ENCODE data around the gene GEMIN4. TPM values are rescaled to one million over a fixed set of nuclear protein-coding genes. Genes with fewer than 3 reads are reported as not detected.
A peak's percentile ranks its signal among the peaks of the same experiment; 100 is the strongest.
"Not testable (repeated sequence)": the region's sequence is repeated elsewhere in the genome, so short reads cannot be mapped to it uniquely, and the experiment has no call there.

The GEMIN4 gene
- total RNA-seq, 4 donors from 2014 or later: 8.4 to 49.5 (median 16.8) TPM

DNA sequence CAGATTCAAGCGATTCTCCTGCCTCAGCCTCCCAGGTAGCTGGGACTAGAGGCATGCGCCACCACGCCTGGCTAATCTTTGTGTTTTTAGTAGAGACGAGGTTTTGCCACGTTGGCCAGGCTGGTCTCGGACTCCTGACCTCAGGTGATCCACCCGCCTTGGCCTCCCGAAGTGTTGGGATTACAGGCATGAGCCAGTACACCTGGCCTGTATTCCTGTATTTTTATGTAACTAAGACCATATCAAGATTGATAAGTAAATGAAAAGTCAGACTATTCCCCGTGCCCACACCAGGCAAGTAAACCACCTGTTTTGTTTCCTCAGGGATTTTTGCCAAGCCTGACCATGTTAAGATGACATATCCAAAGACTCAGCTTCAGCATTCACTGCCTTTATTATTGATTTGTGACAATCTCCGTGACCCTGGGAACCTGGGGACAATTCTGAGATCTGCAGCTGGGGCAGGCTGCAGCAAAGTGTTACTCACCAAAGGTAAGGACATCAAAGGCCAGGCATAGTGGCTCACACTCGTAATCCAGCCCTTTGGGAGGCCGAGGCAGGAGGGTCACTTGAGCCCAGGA, 35.7 kb upstream of the GEMIN4 start:
- H3K27me3 ChIP-seq: no peaks in the 10 kb centered on the region
- no peak overlapping the region for H3K27ac ChIP-seq
- H3K36me3 ChIP-seq: peaks cover 0 to 42% (median 0%) of the 10 kb centered on the region in 3 donors
- H3K9me3 ChIP-seq: no peaks in the 10 kb centered on the region
- no peak overlapping the region for H3K4me3 ChIP-seq
- DNase-seq: no peak
- TF ChIP-seq, protein P1, sequence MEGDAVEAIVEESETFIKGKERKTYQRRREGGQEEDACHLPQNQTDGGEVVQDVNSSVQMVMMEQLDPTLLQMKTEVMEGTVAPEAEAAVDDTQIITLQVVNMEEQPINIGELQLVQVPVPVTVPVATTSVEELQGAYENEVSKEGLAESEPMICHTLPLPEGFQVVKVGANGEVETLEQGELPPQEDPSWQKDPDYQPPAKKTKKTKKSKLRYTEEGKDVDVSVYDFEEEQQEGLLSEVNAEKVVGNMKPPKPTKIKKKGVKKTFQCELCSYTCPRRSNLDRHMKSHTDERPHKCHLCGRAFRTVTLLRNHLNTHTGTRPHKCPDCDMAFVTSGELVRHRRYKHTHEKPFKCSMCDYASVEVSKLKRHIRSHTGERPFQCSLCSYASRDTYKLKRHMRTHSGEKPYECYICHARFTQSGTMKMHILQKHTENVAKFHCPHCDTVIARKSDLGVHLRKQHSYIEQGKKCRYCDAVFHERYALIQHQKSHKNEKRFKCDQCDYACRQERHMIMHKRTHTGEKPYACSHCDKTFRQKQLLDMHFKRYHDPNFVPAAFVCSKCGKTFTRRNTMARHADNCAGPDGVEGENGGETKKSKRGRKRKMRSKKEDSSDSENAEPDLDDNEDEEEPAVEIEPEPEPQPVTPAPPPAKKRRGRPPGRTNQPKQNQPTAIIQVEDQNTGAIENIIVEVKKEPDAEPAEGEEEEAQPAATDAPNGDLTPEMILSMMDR (IDR thresholded peaks at IDR 0.05): no peak
- peaks cover 0 to 19% (median 3%) of the 10 kb centered on the region in 4 donors for H3K4me1 ChIP-seq

DNA sequence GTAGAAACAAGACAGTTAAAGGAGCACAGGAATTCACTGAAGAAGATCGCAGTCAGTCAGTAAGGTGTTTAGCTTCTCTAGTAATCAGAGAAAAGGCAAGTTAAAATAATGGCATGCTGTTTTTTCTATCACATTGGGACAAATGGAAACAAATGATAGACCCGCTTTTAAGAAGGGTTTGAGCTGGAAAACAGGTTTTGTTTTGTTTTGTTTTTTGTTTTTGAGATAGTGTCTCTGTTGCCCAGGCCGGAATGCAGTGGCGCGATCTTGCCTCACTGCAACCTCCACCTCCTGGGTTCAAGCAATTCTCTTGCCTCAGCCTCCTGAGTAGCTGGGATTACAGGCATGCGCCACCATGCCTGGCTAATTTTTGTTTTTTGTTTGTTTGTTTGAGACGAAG, 33.8 kb upstream of the GEMIN4 start:
- DNase-seq, H3K4me3 ChIP-seq, H3K27ac ChIP-seq, H3K9me3 ChIP-seq, H3K27me3 ChIP-seq: not testable (repeated sequence)
- peaks cover 0 to 25% (median 8%) of the 10 kb centered on the region in 4 donors for H3K4me1 ChIP-seq
- peaks cover 0 to 29% (median 0%) of the 10 kb centered on the region in 3 donors for H3K36me3 ChIP-seq

DNA sequence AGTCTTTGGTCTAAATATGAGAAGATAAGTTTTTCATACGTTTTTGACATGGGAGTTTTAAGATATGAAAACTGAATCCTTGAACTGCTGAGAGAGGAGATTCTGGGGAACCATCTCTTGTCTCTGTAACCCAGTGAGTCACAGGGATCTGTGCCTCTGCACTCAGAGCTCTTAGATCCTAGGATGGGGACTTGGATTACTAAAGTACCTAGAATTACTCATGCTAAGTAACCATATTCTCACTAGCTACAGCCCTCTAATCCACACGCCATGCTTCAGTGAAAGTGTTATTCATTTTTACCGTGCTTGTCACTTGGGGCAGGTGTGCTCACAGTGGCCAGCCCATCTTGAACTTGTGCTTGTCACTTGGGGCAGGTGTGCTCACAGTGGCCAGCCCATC, 32.1 kb upstream of the GEMIN4 start:
- TF ChIP-seq, protein P1 (IDR thresholded peaks at IDR 0.05): no peak
- no peak for TF ChIP-seq POLR2A (IDR thresholded peaks at IDR 0.05)
- H3K27me3 ChIP-seq: no peaks in the 10 kb centered on the region
- peaks cover 0 to 25% (median 8%) of the 10 kb centered on the region in 4 donors for H3K4me1 ChIP-seq
- no peak overlapping the region for H3K4me3 ChIP-seq
- peaks cover 0 to 17% (median 0%) of the 10 kb centered on the region in 3 donors for H3K36me3 ChIP-seq
- no peaks in the 10 kb centered on the region for H3K9me3 ChIP-seq
- DNase-seq: no peak
- H3K27ac ChIP-seq: no peak overlapping the region

DNA sequence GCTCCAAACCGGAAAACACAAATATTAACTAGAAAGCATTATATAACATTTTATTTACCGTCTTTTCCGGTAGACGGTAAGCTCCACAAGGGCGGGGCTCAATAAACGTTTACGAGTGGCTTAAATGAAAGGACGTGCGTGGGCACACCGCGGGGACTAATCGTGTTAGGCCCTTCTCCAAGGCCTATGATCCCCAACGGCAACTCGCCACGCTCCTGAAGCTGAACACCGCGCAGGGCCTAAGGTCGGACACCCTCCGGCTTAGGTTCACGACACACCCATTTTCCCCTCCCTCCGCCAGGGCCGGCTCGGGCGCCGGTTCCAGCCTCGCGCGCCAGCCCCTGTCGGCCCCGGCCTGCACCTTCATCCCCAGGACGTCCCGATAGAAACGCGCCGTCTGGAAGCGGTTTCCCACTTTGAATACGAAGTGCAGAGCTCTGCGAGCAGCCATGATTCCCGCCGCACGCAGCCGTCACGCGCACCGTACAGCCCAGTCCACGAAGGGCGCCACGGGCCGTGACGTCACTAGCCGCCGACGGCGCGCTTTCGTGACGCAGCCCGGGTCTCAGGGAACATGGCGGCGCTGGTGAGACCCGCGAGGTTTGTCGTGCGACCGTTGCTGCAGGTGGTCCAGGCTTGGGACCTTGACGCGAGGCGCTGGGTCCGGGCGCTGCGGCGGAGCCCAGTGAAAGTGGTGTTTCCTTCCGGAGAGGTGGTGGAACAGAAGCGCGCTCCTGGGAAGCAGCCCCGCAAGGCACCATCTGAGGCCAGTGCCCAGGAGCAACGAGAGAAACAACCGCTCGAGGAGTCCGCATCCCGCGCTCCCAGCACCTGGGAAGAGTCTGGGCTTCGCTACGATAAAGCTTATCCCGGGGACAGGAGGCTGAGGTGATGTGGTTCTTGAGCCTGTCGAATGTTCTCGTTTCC, 30.0 kb upstream of the GEMIN4 start, which contains the start of the genes GLOD4 and MRM3:
Gene GLOD4, minus strand, starts transcription at position 476 of the 927 bp plus-strand sequence. Its CDS starts 25 bp downstream, at position 451.
Gene MRM3, plus strand, starts transcription at position 549 of the 927 bp plus-strand sequence. Its CDS starts 26 bp downstream, at position 575.
- peak within 1 kb of the TSS; percentile 65 to 98 (median 82) for H3K4me3 ChIP-seq
- peaks cover 0 to 25% (median 8%) of the 10 kb centered on the region in 4 donors for H3K4me1 ChIP-seq
- no peaks in the 10 kb centered on the region for H3K27me3 ChIP-seq
- H3K9me3 ChIP-seq: no peaks in the 10 kb centered on the region
- H3K36me3 ChIP-seq: peaks cover 0 to 18% (median 0%) of the 10 kb centered on the region in 3 donors
- peak; percentile 68 to 71 for TF ChIP-seq POLR2A (IDR thresholded peaks at IDR 0.05)
- TF ChIP-seq, protein P1 (IDR thresholded peaks at IDR 0.05): peak in 4 of 6 experiments; percentile 12 to 49 (median 43)
- peak within 1 kb of the TSS; percentile 75 to 95 (median 84) for H3K27ac ChIP-seq
- peak; percentile 94 to 98 (median 96) for DNase-seq

DNA sequence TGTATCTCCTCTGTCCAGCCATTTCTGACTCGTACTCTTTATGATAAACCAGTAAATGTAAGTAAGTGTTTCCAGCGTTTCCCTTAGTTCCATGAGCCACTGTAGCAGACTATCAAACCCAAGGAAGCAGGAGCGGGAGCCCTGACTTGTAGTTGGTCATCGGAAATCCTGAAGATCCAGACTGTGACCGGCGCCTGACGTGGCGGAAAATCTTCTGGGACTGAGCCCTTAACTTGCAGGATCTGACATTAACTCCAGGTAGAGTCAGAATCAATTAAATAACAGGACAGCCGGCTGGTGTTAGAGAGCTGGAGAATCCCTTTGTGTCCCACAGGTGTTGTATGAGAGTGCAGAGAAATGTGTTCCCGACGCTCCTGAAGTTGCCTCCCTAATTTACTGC, 26.0 kb upstream of the GEMIN4 start:
- H3K27ac ChIP-seq: no peak overlapping the region
- no peak overlapping the region for H3K4me3 ChIP-seq
- peaks cover 0 to 58% (median 0%) of the 10 kb centered on the region in 3 donors for H3K36me3 ChIP-seq
- H3K27me3 ChIP-seq: no peaks in the 10 kb centered on the region
- H3K4me1 ChIP-seq: peaks cover 0 to 10% (median 6%) of the 10 kb centered on the region in 4 donors
- no peak for TF ChIP-seq POLR2A (IDR thresholded peaks at IDR 0.05)
- TF ChIP-seq, protein P1 (IDR thresholded peaks at IDR 0.05): no peak
- no peaks in the 10 kb centered on the region for H3K9me3 ChIP-seq
- DNase-seq: no peak

DNA sequence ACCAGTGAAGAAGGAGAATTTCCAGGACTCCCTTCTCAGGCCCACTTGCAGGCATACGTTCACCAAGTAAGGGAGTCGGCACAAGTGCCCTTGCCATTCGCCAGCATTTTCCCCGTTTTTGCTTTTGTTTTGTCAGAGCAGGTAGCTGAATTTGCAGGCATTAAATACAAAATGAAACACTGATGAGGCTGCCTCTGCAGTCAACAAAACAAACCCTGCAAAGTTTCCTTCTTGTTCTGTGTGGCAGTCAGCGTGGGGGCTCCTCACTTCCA, 22.2 kb upstream of the GEMIN4 start:
- TF ChIP-seq POLR2A (IDR thresholded peaks at IDR 0.05): no peak
- TF ChIP-seq, protein P1 (IDR thresholded peaks at IDR 0.05): no peak
- H3K27me3 ChIP-seq: no peaks in the 10 kb centered on the region
- no peak overlapping the region for H3K27ac ChIP-seq
- H3K4me3 ChIP-seq: no peak overlapping the region
- H3K9me3 ChIP-seq: no peaks in the 10 kb centered on the region
- H3K4me1 ChIP-seq: no peaks in the 10 kb centered on the region
- DNase-seq: no peak
- H3K36me3 ChIP-seq: peaks cover 0 to 92% (median 0%) of the 10 kb centered on the region in 3 donors

All from Peyer's patch (tissue), 4 donors.